Panc1 (cell line): ENCODE data around the gene NEGR1.

Experiments used
- POLR2AphosphoS5 ChIP-seq: IDR thresholded peaks from 2 replicates; pipeline ENCODE4 v1.6.1; 2012; ENCODE audit warnings: mild to moderate bottlenecking, low read depth, low read length, moderate library complexity
- TCF7L2 ChIP-seq: IDR thresholded peaks from 2 replicates; pipeline ENCODE4 v1.6.1; 2011; ENCODE audit warnings: mild to moderate bottlenecking, low read depth, low read length, inconsistent platforms
- TF ChIP-seq, protein P1 (sequence below): fragments of 450-650 bp; IDR thresholded peaks from 2 replicates; pipeline ENCODE4 v1.5.1; 2017; ENCODE audit warnings: mild to moderate bottlenecking

GRCh38 chr1:72007312-72007711 is 275.0 kb downstream of the NEGR1 start:
- TF ChIP-seq, protein P1, sequence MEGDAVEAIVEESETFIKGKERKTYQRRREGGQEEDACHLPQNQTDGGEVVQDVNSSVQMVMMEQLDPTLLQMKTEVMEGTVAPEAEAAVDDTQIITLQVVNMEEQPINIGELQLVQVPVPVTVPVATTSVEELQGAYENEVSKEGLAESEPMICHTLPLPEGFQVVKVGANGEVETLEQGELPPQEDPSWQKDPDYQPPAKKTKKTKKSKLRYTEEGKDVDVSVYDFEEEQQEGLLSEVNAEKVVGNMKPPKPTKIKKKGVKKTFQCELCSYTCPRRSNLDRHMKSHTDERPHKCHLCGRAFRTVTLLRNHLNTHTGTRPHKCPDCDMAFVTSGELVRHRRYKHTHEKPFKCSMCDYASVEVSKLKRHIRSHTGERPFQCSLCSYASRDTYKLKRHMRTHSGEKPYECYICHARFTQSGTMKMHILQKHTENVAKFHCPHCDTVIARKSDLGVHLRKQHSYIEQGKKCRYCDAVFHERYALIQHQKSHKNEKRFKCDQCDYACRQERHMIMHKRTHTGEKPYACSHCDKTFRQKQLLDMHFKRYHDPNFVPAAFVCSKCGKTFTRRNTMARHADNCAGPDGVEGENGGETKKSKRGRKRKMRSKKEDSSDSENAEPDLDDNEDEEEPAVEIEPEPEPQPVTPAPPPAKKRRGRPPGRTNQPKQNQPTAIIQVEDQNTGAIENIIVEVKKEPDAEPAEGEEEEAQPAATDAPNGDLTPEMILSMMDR = no peak
- TF ChIP-seq POLR2AphosphoS5 (no peak), TCF7L2 (no peak)
